Tibial artery (tissue), 4 donors: ENCODE results near the gene PTPN22.

ENCODE experiments used
- DNase-seq, 2 donors: peaks; one replicate each; pipeline ENCODE4 v3.0.0-alpha.2; 2019
- H3K27ac ChIP-seq, 2 donors: fragments of 200-600 bp; sonication (generic) in 1 of 2; 1 replicate in 1 of 2; 2 replicates in 1 of 2; pipeline ENCODE4 v1.5.1; 2018 to 2019; ENCODE audit warnings: mild to moderate bottlenecking in 1 of 2
- H3K27me3 ChIP-seq, 2 donors: fragments of 200-600 bp; sonication (generic) in 1 of 2; one replicate each; pipeline versions ENCODE4 v1.5.1 to v1.6.0; 2016 to 2019
- H3K36me3 ChIP-seq, 3 donors: fragments of 200-600 bp; sonication (generic) in 2 of 3; one replicate each; pipeline ENCODE4 v1.5.1; 2016 to 2019; ENCODE audit warnings: mild to moderate bottlenecking in 2 of 3
- H3K4me1 ChIP-seq, 4 donors: fragments of 200-600 bp; sonication (generic) in 2 of 4; 1 replicate in 3 of 4; 2 replicates in 1 of 4; pipeline ENCODE4 v1.5.1; 2016 to 2019
- H3K4me3 ChIP-seq, 2 donors: fragments of 200-600 bp; sonication (generic) in 1 of 2; 1 replicate in 1 of 2; 2 replicates in 1 of 2; pipeline ENCODE4 v1.5.1; 2018 to 2019; ENCODE audit warnings: mild to moderate bottlenecking in 2 of 2
- H3K9me3 ChIP-seq, 3 donors: fragments of 200-600 bp; sonication (generic) in 1 of 3; one replicate each; pipeline ENCODE4 v1.5.1; 2016 to 2019
- intact Hi-C: fragments of 100-400 bp; cut with DNase I; formaldehyde crosslinking; loops from one replicate; pipeline ENCODE4 v1.15.0; 2023; ENCODE audit warnings: low total_unique reads
- TF ChIP-seq, protein P1 (sequence below), 2 experiments: fragments of 200-600 bp in 1 of 2; fragments of 450-650 bp in 1 of 2; IDR thresholded peaks; one replicate each; pipeline ENCODE4 v1.5.1; 2017 to 2019; ENCODE audit warnings: antibody characterized with exemption in 2 of 2, mild to moderate bottlenecking in 1 of 2, moderate library complexity in 1 of 2

PTPN22 gene

DNA sequence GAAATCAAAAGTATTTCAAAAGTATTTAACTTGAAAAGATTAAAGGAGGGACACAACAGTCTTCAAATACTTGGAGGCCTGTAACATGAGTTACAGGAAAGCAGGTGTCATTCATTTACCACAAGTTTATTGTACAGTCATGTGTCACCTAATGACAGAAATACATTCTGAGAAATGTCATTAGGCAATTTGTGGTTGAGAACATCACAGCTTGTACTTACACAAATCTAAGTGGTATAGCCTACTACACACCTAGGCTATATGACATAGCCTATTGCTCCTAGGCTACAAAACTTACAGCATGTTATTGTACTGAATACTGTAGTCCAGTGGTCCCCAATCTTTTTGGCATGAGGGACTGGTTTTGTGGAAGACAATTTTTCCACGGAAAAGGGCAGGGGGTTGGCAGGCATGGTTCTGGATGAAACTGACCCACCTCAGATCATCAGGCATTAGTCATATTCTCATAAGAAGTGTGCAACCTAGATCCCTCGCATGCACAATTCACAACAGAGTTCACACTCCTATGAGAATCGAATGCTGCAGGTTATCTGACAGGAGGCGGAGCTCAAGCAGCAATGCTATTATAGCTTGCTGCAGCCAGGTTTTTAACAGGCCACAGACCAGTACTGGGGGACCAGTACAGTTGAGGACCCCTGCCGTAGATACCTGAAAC, 87.3 kb downstream of the PTPN22 start:
- intact Hi-C loops, result no loop called here
- no peak for DNase-seq

DNA sequence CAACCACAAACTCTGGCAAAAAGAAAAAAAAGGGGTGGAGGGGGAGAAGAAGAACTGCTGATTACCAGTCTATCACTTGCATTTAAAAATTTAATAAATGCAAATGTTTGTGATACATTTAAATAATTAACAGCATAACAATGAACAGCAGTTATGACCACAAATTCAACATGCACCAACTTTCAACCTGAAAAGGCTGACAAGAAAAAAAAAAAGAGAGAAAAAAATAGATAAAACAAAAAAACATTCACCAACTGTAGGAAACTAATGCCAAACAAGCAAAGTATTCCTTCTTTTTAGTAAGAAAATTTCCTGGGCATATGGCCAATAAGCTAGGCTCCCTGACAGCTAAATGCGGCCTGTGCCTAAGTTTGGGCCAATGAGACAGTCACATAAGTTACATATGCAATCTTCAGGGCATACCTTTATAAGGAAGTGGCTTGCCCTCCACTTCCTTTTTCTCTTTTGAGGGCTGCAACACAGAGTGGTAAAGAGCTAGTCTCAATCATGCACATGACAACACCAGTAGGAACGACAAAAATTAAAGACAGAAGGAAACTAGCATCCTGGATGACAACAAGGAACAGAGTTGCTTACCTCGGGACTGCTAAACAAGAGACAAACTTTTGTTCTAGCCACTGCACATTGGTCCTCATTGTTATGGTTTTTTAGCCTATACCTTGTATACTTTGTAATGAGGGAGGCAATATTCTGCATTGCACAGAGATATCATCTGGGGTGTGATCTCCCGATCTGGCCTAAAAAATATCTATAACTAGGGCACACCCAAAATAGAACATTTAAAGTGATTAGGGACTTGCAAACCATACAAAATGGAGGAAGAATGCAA, 88.0 kb downstream of the PTPN22 start:
- no peak overlapping the region for H3K4me3 ChIP-seq
- H3K27ac ChIP-seq, result peak overlapping the region in 1 of 2 donors; percentile 9
- no peak for DNase-seq
- TF ChIP-seq, protein P1, sequence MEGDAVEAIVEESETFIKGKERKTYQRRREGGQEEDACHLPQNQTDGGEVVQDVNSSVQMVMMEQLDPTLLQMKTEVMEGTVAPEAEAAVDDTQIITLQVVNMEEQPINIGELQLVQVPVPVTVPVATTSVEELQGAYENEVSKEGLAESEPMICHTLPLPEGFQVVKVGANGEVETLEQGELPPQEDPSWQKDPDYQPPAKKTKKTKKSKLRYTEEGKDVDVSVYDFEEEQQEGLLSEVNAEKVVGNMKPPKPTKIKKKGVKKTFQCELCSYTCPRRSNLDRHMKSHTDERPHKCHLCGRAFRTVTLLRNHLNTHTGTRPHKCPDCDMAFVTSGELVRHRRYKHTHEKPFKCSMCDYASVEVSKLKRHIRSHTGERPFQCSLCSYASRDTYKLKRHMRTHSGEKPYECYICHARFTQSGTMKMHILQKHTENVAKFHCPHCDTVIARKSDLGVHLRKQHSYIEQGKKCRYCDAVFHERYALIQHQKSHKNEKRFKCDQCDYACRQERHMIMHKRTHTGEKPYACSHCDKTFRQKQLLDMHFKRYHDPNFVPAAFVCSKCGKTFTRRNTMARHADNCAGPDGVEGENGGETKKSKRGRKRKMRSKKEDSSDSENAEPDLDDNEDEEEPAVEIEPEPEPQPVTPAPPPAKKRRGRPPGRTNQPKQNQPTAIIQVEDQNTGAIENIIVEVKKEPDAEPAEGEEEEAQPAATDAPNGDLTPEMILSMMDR (IDR thresholded peaks at IDR 0.05), result no peak
- H3K27me3 ChIP-seq, result no peaks in the 10 kb centered on the region
- H3K9me3 ChIP-seq, result no peaks in the 10 kb centered on the region
- peaks cover 0 to 61% (median 33%) of the 10 kb centered on the region in 4 donors for H3K4me1 ChIP-seq
- H3K36me3 ChIP-seq, result no peaks in the 10 kb centered on the region
- intact Hi-C loops, result no loop called here

More for the DNA sequence above, 87.3 kb downstream of the PTPN22 start:
- H3K4me3 ChIP-seq, result no peak overlapping the region
- TF ChIP-seq, protein P1 (IDR thresholded peaks at IDR 0.05), result no peak
- no peaks in the 10 kb centered on the region for H3K27me3 ChIP-seq
- H3K4me1 ChIP-seq, result peaks cover 0 to 68% (median 33%) of the 10 kb centered on the region in 4 donors
- H3K27ac ChIP-seq, result peak overlapping the region in 1 of 2 donors; percentile 9
- peaks cover 0 to 2% (median 0%) of the 10 kb centered on the region in 3 donors for H3K36me3 ChIP-seq
- H3K9me3 ChIP-seq, result no peaks in the 10 kb centered on the region

DNA sequence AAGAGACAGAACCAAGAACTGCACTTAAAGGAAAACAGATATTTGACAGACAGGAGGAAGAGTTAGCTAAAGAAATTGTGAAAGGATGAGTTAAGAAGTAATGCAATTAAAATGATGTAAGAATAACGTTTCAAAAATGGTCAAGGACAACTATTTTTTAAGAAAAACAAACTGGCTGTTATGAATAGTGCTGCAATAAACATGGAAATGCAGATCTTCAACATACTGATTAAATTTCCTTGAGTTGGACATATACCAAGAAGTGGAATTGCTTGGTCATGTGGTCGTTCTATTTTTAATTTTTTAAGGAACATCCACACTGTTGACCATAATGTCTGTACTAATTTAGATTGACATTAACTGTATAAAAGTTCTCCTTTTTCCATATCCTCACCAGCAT, 89.1 kb downstream of the PTPN22 start:
- intact Hi-C loops, result no loop called here
- H3K4me1 ChIP-seq, result peaks cover 0 to 55% (median 33%) of the 10 kb centered on the region in 4 donors
- peaks cover 0 to under 1% (median 0%) of the 10 kb centered on the region in 3 donors for H3K36me3 ChIP-seq
- H3K27me3 ChIP-seq, result no peaks in the 10 kb centered on the region
- TF ChIP-seq, protein P1 (IDR thresholded peaks at IDR 0.05), result no peak
- H3K9me3 ChIP-seq, result no peaks in the 10 kb centered on the region
- no peak overlapping the region for H3K27ac ChIP-seq
- no peak overlapping the region for H3K4me3 ChIP-seq
- no peak for DNase-seq

DNA sequence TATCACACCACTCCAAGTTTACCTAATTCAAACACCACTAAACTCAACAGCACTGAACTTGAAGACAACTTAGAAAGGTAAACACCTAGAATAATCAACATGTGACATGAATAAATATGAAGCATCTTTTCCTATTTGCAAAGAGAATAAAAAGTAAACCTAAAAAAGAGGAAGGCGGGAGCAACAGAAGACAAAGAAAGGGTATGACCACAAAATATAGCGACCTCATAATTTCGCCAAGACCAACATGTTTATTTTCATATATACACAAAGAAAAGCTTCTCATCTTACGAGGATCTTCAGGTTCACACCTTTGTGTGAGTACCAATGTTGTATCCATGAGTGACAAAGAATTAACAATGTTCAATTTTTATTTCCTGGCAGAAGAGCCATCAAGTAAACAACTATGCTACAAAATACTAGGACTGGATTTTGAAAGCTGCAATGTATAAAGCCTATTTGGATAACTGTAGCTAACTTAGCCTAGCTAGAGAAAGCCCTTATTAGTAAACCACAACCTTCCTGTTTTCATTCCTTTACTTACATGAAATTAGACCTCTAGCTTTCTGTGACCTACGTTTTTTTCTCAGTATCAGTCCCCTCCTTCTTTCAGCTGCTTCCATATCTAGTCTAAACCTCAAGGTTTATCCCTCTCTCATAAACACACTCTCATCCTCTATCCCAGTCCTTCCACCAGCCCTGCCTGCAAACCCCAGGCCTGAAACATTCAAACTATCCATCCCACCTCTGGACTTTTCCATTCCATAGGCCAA, 91.0 kb downstream of the PTPN22 start:
- Histone ChIP-seq H3K27ac (no peak overlapping the region), H3K4me3 (no peak overlapping the region), H3K27me3 (no peaks in the 10 kb centered on the region), H3K9me3 (no peaks in the 10 kb centered on the region), H3K4me1 (peaks cover 0 to 52% (median 32%) of the 10 kb centered on the region in 4 donors), H3K36me3 (peaks cover 0 to 17% (median 9%) of the 10 kb centered on the region in 3 donors)
- DNase-seq, result no peak
- intact Hi-C loops, result no loop called here
- TF ChIP-seq, protein P1 (IDR thresholded peaks at IDR 0.05), result no peak

DNA sequence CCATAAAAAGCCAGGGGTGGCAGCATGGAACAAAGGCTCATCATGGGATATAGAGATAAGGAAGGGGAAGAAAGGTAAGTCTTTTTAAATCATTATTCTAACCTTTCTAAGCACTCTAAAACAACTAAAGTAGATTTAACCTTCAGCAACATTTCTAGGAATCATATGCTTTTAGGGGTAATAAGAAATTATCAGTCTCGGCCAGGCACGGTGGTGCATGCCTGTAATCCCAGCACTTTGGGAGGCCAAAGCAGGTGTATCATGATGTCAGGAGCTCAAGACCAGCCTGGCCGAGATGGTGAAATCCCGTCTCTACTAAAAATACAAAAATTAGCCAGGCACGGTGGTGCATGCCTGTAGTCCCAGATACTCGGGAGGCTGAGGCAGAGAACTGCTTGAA, 92.0 kb downstream of the PTPN22 start:
- no peak overlapping the region for H3K27ac ChIP-seq
- H3K4me3 ChIP-seq, result no peak overlapping the region
- H3K4me1 ChIP-seq, result peaks cover 0 to 48% (median 30%) of the 10 kb centered on the region in 4 donors
- TF ChIP-seq, protein P1 (IDR thresholded peaks at IDR 0.05), result no peak
- intact Hi-C loops, result no loop called here
- no peaks in the 10 kb centered on the region for H3K9me3 ChIP-seq
- DNase-seq, result no peak
- peaks cover 0 to 25% (median 19%) of the 10 kb centered on the region in 3 donors for H3K36me3 ChIP-seq
- H3K27me3 ChIP-seq, result no peaks in the 10 kb centered on the region
